ENCODE measurements around the gene CD4.

CD4 gene

GRCh38 chr12:6782850-6783566 lies 6.3 kb upstream of the CD4 start:
- CTCF ChIA-PET: interaction anchor here (0.5 to 0.6 kb wide), 2 partner anchors 52 to 1185 kb away, joined by 3 to 5 read pairs; no protein-coding TSS in a partner anchor

DNA sequence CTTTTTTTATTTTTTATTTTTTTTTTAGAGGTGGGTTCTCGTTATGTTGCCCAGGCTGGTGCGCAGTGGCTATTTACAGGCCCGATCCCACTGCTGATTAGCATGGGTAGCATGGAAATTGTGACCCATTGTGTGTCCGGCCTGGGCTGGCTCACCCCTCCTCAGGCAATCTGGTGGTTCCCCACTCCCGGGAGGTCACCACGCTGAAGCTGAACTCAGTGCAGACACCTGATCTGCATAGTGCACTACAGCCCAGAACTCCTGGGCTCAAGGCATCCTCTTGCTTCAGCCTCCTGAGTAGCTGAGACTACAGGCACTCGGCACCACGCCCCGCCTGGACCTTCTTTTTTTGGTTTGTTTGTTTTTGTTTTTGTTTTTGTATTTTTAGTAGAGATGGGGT lies 5.5 kb upstream of the CD4 start:
- ChIA-PET POLR2A (ENCODE audit: low non-redundant PET) (interaction anchor here (0.6 kb wide), 1 partner anchor 135 kb away, joined by 3 read pairs; no protein-coding TSS in a partner anchor), CTCF (no interaction called here)
- TF ChIP-seq CTCF (conservative IDR thresholded peaks at IDR 0.05; ENCODE audit: low read depth): no peak
- H3K27ac ChIP-seq: no peak overlapping the region
- DNase-seq (ENCODE audit: low spot score): no peak

More at GRCh38 chr12:6782850-6783566, 6.3 kb upstream of the CD4 start:
- no peak for TF ChIP-seq CTCF (conservative IDR thresholded peaks at IDR 0.05; ENCODE audit: low read depth)
- POLR2A ChIA-PET (ENCODE audit: low non-redundant PET): interaction anchor here (1.0 kb wide), 1 partner anchor 59 kb away, joined by 3 read pairs; the partner anchor contains the start of gene COPS7A
- no peak for DNase-seq (ENCODE audit: low spot score)
- no peak overlapping the region for H3K27ac ChIP-seq

- CTCF ChIA-PET: no interaction called here
- POLR2A ChIA-PET (ENCODE audit: low non-redundant PET): interaction anchor here (0.6 kb wide), 1 partner anchor 135 kb away, joined by 3 read pairs; no protein-coding TSS in a partner anchor
- no peak for DNase-seq (ENCODE audit: low spot score)
- H3K27ac ChIP-seq: no peak overlapping the region
- no peak for TF ChIP-seq CTCF (conservative IDR thresholded peaks at IDR 0.05; ENCODE audit: low read depth)
Measured at GRCh38 chr12:6784296-6784695, 5.0 kb upstream of the CD4 start.

DNA sequence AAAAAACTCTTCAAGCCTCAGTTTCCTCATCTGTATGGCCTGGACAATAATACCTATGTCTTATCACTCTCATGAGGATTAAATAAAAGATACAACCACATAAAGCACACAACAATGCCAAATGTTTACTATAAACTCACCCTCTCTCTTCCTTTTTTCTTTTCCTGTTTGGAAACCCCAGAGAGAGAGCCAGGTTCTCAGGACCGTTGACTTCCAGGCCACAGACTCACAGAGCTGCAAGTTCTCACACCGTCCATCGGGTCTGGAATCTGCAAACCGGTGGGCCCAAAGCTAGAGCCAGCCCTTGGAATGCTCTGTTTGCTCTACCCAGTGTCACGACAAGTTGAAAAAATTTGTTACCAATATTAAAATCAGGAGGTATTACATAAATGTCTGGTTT lies 4.6 kb upstream of the CD4 start:
- TF ChIP-seq CTCF (conservative IDR thresholded peaks at IDR 0.05; ENCODE audit: low read depth): no peak
- no peak overlapping the region for H3K27ac ChIP-seq
- CTCF ChIA-PET: interaction anchor here (1.2 kb wide), 1 partner anchor 32 kb away, joined by 4 read pairs; the partner anchor contains the start of gene MLF2
- POLR2A ChIA-PET (ENCODE audit: low non-redundant PET): no interaction called here
- no peak for DNase-seq (ENCODE audit: low spot score)

- DNase-seq (ENCODE audit: low spot score): no peak
- ChIA-PET POLR2A (ENCODE audit: low non-redundant PET) (no interaction called here), CTCF (interaction anchor here (0.6 kb wide), 1 partner anchor 11 kb away, joined by 4 read pairs; no protein-coding TSS in a partner anchor)
- no peak for TF ChIP-seq CTCF (conservative IDR thresholded peaks at IDR 0.05; ENCODE audit: low read depth)
- H3K27ac ChIP-seq: no peak overlapping the region
Measured at GRCh38 chr12:6786416-6787094, 2.8 kb upstream of the CD4 start.

DNA sequence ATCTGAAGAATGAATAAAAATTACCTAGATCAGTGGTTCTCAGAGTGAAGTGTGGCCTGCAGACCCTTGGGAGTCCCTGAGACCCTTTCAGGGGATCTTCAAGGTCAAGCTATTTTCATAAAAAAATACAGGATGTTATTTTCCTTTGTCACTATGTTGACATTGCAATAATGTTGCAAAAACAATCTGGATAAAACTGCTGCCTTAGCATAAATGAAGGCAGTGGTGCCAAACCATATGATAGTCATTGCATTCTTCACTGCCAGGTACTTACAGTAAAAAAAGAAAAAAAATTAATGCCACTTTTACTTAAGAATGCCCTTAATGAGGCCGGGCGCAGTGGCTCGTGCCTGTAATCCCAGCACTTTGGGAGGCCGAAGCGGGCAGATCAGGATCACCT lies 2.0 kb upstream of the CD4 start:
- TF ChIP-seq CTCF (conservative IDR thresholded peaks at IDR 0.05; ENCODE audit: low read depth): no peak
- ChIA-PET POLR2A (ENCODE audit: low non-redundant PET) (no interaction called here), CTCF (no interaction called here)
- H3K27ac ChIP-seq: no peak overlapping the region
- no peak for DNase-seq (ENCODE audit: low spot score)

All from RWPE1 (cell line).